HEK293 (cell line): ENCODE measurements around the gene RAD50.

Experiments
- CTCF ChIA-PET: fragments of 350-600 bp; formaldehyde crosslinking; extraction: SDS; loops from one replicate; lab custom pipeline; 2021; ENCODE audit warnings: antibody characterized with exemption; lab: Yijun Ruan, JAX
- POLR2A ChIA-PET: fragments of 300-600 bp; formaldehyde crosslinking; extraction: SDS; loops from one replicate; lab custom pipeline; 2020; ENCODE audit warnings: antibody characterized with exemption, inconsistent platforms; lab: Yijun Ruan, JAX
- H3K27ac ChIP-seq: fragments of 200-500 bp; sonication (Bioruptor generic); 2 replicates; pipeline ENCODE4 v1.5.1; 2014; ENCODE audit warnings: low read depth, low read length, control low read depth, inconsistent platforms; ENCODE audit errors: extremely low read depth
- H3K36me3 ChIP-seq, 2 experiments: fragments of 200-500 bp in 1 of 2; sonication (Bioruptor generic) in 1 of 2; 1 replicate in 1 of 2; 2 replicates in 1 of 2; pipeline ENCODE4 v1.5.1; 2014 to 2017; ENCODE audit warnings: inconsistent platforms in 2 of 2, low read length in 2 of 2; ENCODE audit not compliant: control insufficient read depth in 2 of 2, insufficient read depth in 1 of 2
- H3K4me1 ChIP-seq: fragments of 200-500 bp; sonication (Bioruptor generic); 2 replicates; pipeline ENCODE4 v1.5.1; 2014; ENCODE audit warnings: mild to moderate bottlenecking, low read length, inconsistent platforms; ENCODE audit not compliant: control insufficient read depth, insufficient read depth
- H3K4me3 ChIP-seq: 2 replicates; pipeline ENCODE4 v1.5.1; 2011; ENCODE audit warnings: low read depth, mild to moderate bottlenecking, control low read depth, low read length, moderate library complexity
- H3K9me3 ChIP-seq: fragments of 200-500 bp; sonication (Bioruptor generic); 2 replicates; pipeline ENCODE4 v1.5.1; 2014; ENCODE audit warnings: low read depth, low read length, inconsistent platforms; ENCODE audit not compliant: control insufficient read depth, insufficient read depth
- HOXC10 ChIP-seq: sonication (generic); formaldehyde crosslinking; IDR thresholded peaks from 2 replicates; pipeline ENCODE4 v1.8.1; 2023; ENCODE audit warnings: mild to moderate bottlenecking, missing genetic modification reagents
- REPIN1 ChIP-seq: fragments of 450-650 bp; formaldehyde crosslinking; IDR thresholded peaks from 2 replicates; pipeline ENCODE4 v1.5.1; 2017; ENCODE audit warnings: missing biosample characterization, missing genetic modification characterization, low read depth
- SCRT1 ChIP-seq: fragments of 450-650 bp; formaldehyde crosslinking; IDR thresholded peaks from 2 replicates; pipeline ENCODE4 v1.5.1; 2016; ENCODE audit warnings: missing biosample characterization, missing genetic modification characterization, borderline replicate concordance
- SP3 ChIP-seq: fragments of 450-650 bp; formaldehyde crosslinking; IDR thresholded peaks from 2 replicates; pipeline ENCODE4 v1.5.1; 2016; ENCODE audit warnings: missing biosample characterization, missing genetic modification characterization
- TRIM28 ChIP-seq: IDR thresholded peaks from 2 replicates; pipeline ENCODE4 v1.6.1; 2011; ENCODE audit warnings: low read length, control low read depth, borderline replicate concordance
- ZNF132 ChIP-seq: fragments of 450-650 bp; formaldehyde crosslinking; IDR thresholded peaks from 2 replicates; pipeline ENCODE4 v1.5.1; 2017; ENCODE audit warnings: missing biosample characterization, missing genetic modification characterization, borderline replicate concordance
- ZNF138 ChIP-seq: fragments of 450-650 bp; formaldehyde crosslinking; IDR thresholded peaks from 2 replicates; pipeline ENCODE4 v1.5.1; 2016; ENCODE audit warnings: missing biosample characterization, missing genetic modification characterization, borderline replicate concordance
- ZNF174 ChIP-seq: fragments of 450-650 bp; formaldehyde crosslinking; IDR thresholded peaks from 2 replicates; pipeline ENCODE4 v1.5.0; 2017; ENCODE audit warnings: missing biosample characterization, mild to moderate bottlenecking, missing genetic modification characterization
- ZNF416 ChIP-seq: fragments of 450-650 bp; formaldehyde crosslinking; IDR thresholded peaks from 2 replicates; pipeline ENCODE4 v1.5.1; 2016; ENCODE audit warnings: missing biosample characterization, missing genetic modification characterization
- ZNF548 ChIP-seq: fragments of 450-650 bp; formaldehyde crosslinking; IDR thresholded peaks from 2 replicates; pipeline ENCODE4 v1.5.1; 2016; ENCODE audit warnings: missing biosample characterization, missing genetic modification characterization
- ZNF561 ChIP-seq: fragments of 450-650 bp; IDR thresholded peaks from 2 replicates; pipeline ENCODE4 v1.5.1; 2018; ENCODE audit warnings: missing biosample characterization, missing genetic modification characterization, borderline replicate concordance
- ZNF623 ChIP-seq: fragments of 450-650 bp; formaldehyde crosslinking; IDR thresholded peaks from 2 replicates; pipeline ENCODE4 v1.5.1; 2016; ENCODE audit warnings: missing biosample characterization, missing genetic modification characterization
- ZNF664 ChIP-seq: fragments of 450-650 bp; formaldehyde crosslinking; IDR thresholded peaks from 2 replicates; pipeline ENCODE4 v1.5.1; 2016; ENCODE audit warnings: missing biosample characterization, missing genetic modification characterization
- ZNF785 ChIP-seq: fragments of 450-650 bp; formaldehyde crosslinking; IDR thresholded peaks from 2 replicates; pipeline ENCODE4 v1.5.1; 2016; ENCODE audit warnings: missing biosample characterization, missing genetic modification characterization
- TF ChIP-seq, protein P1 (sequence below): fragments of 450-650 bp; formaldehyde crosslinking; IDR thresholded peaks from 2 replicates; pipeline ENCODE4 v1.5.1; 2017; ENCODE audit warnings: missing biosample characterization, missing genetic modification characterization
- TF ChIP-seq, protein P2 (sequence below): fragments of 450-650 bp; formaldehyde crosslinking; IDR thresholded peaks from 2 replicates; pipeline ENCODE4 v1.5.1; 2016; ENCODE audit warnings: missing biosample characterization, missing genetic modification characterization

The RAD50 gene

DNA sequence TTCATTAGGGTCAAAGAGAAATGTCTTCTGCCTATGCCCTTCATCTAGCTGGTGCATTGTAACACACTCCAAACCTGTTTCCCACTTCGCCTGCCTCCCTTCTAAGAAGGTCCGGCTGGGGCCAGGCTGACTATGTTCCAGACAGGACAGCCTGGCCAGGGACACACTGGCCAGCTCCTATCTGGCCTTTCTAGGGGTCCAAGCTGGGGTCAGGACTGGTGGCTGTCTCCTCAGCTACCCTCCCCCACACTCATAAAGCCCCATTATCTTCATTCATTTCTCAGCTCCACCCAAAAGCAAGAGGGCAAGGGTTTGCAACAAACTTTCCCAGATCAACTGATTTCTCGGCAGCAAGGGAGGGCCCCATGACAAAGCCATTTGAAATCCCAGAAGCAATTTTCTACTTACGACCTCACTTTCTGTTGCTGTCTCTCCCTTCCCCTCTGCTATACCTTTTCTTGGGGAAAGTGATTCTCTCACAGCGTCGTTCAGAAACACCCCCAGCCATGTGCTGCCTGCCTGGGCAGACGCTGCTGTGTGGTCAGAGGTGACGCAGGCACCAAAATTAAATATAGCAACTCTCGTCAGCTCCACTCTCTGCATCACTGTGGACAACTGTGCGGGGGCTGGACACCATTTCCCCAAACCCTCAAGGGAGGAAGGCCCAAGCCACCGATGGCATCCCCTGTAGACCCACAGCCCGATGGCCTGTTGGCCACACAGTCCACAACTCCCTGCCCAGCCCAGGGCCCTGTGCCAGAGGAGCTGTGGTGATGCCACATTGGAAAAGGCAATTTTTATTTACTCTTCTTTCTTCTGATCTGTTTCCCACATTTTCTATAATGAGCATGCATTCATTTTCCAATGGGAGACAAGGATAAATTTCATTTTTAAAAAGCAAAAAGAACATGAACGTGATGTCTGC, 107.3 kb downstream of the RAD50 start:
- Histone ChIP-seq H3K36me3 (no peaks in the 10 kb centered on the region), H3K27ac (no peak overlapping the region), H3K9me3 (no peaks in the 10 kb centered on the region), H3K4me1 (no peaks in the 10 kb centered on the region), H3K4me3 (no peak overlapping the region)
- ChIA-PET CTCF (no interaction called here), POLR2A (interaction anchor here (1.4 kb wide), 1 partner anchor 74 kb away, joined by 3 read pairs; the partner anchor contains the start of gene KIF3A)
- TF ChIP-seq ZNF623 (tag by site-specific recombination) (no peak), ZNF132 (tag by site-specific recombination) (no peak), ZNF174 (no peak), ZNF548 (tag by site-specific recombination) (no peak), ZNF664 (no peak), ZNF138 (tag by site-specific recombination) (no peak), TRIM28 (no peak), HOXC10 (CRISPR knock-in tag) (no peak), REPIN1 (tag by site-specific recombination) (no peak), SCRT1 (tag by site-specific recombination) (no peak), ZNF561 (tag by site-specific recombination) (no peak)
- TF ChIP-seq, protein P1, sequence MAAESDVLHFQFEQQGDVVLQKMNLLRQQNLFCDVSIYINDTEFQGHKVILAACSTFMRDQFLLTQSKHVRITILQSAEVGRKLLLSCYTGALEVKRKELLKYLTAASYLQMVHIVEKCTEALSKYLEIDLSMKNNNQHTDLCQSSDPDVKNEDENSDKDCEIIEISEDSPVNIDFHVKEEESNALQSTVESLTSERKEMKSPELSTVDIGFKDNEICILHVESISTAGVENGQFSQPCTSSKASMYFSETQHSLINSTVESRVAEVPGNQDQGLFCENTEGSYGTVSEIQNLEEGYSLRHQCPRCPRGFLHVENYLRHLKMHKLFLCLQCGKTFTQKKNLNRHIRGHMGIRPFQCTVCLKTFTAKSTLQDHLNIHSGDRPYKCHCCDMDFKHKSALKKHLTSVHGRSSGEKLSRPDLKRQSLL (tag by site-specific recombination) = no peak
- TF ChIP-seq, protein P2, sequence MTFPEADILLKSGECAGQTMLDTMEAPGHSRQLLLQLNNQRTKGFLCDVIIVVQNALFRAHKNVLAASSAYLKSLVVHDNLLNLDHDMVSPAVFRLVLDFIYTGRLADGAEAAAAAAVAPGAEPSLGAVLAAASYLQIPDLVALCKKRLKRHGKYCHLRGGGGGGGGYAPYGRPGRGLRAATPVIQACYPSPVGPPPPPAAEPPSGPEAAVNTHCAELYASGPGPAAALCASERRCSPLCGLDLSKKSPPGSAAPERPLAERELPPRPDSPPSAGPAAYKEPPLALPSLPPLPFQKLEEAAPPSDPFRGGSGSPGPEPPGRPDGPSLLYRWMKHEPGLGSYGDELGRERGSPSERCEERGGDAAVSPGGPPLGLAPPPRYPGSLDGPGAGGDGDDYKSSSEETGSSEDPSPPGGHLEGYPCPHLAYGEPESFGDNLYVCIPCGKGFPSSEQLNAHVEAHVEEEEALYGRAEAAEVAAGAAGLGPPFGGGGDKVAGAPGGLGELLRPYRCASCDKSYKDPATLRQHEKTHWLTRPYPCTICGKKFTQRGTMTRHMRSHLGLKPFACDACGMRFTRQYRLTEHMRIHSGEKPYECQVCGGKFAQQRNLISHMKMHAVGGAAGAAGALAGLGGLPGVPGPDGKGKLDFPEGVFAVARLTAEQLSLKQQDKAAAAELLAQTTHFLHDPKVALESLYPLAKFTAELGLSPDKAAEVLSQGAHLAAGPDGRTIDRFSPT (tag by site-specific recombination) = no peak

DNA sequence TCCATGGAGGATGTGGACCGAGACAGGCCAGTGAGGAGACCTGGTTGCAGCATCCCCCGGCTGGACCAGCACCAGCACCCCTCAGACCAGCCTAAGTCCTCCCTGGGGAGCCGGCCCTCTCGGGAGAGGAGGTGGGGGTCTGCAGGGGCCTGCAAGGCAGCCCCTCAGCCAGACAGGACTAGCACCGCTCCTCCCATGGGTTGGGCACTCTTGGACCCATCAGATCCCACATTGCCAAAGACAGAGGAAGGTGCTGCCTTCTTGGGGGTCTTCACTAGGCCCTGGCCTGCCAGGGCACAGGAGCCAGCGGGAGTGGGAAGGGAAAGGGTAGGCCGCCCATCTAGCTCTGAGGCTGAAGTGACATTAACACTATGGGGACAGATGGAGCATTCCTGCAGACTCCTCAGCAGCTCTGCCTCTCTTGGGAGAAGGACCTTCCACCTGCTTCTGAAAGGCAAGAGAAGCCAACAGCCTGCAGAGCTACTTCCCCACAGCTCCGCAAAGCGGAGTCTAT, 108.0 kb downstream of the RAD50 start:
- H3K4me3 ChIP-seq = no peak overlapping the region
- no peaks in the 10 kb centered on the region for H3K4me1 ChIP-seq
- ChIA-PET POLR2A (interaction anchor here (1.4 kb wide), 1 partner anchor 73 kb away, joined by 3 read pairs; the partner anchor contains the start of gene KIF3A), CTCF (no interaction called here)
- H3K9me3 ChIP-seq = no peaks in the 10 kb centered on the region
- H3K36me3 ChIP-seq = no peaks in the 10 kb centered on the region
- TF ChIP-seq SP3 (tag by site-specific recombination) (no peak), ZNF416 (no peak), ZNF785 (tag by site-specific recombination) (no peak)
- TF ChIP-seq, protein P2 (tag by site-specific recombination) = no peak
- H3K27ac ChIP-seq = no peak overlapping the region
